SK-N-SH (cell line): Measurements from ENCODE around the gene NAPB. TPM values are rescaled to one million over a fixed set of nuclear protein-coding genes. Genes with fewer than 3 reads are reported as not detected.

Experiments used
- CTCF ChIA-PET: fragments of 300-600, 350-600 bp; formaldehyde crosslinking; extraction: SDS; loops from one replicate; lab custom pipeline; 2021; lab: Yijun Ruan, JAX
- POLR2A ChIA-PET: fragments of 350-600 bp; sonication (Branson Sonifier 250); formaldehyde crosslinking; extraction: SDS; loops from one replicate; lab custom pipeline; 2020; ENCODE audit warnings: antibody characterized with exemption, inconsistent platforms; lab: Yijun Ruan, JAX
- DNase-seq: peaks from one replicate; pipeline ENCODE4 v3.0.0; 2012
- H2AFZ ChIP-seq: fragments of 200-600 bp; sonication (generic); 2 replicates; pipeline ENCODE4 v1.8.1; 2016; ENCODE audit warnings: antibody characterized with exemption, mild to moderate bottlenecking, low read depth
- H3F3A ChIP-seq: fragments of 200-600 bp; sonication (generic); replicated peaks from 2 replicates; pipeline ENCODE3; 2016; ENCODE audit warnings: antibody characterized with exemption, mild to moderate bottlenecking; ENCODE audit not compliant: insufficient read depth
- H3K27ac ChIP-seq, 2 experiments: fragments of 200-500 bp in 1 of 2; fragments of 200-600 bp in 1 of 2; sonication (Bioruptor generic) in 1 of 2; sonication (generic), shearing (Covaris generic) in 1 of 2; 2 replicates each; pipeline versions ENCODE4 v1.5.1 to v1.6.1; 2014 to 2016; ENCODE audit warnings: low read depth in 2 of 2, inconsistent platforms in 1 of 2, low read length in 1 of 2, mild to moderate bottlenecking in 1 of 2, mixed read lengths in 1 of 2
- H3K27me3 ChIP-seq: fragments of 200-600 bp; sonication (generic), shearing (Covaris generic); 2 replicates; pipeline ENCODE4 v1.6.1; 2016; ENCODE audit warnings: mixed run types; ENCODE audit not compliant: insufficient read depth
- H3K36me3 ChIP-seq, 2 experiments: fragments of 200-500 bp in 1 of 2; fragments of 200-600 bp in 1 of 2; sonication (Bioruptor generic) in 1 of 2; sonication (generic) in 1 of 2; replicated peaks in 1 of 2; 2 replicates each; pipeline versions ENCODE3 to v1.5.1; 2014 to 2016; ENCODE audit warnings: low read length in 1 of 2, mild to moderate bottlenecking in 1 of 2; ENCODE audit not compliant: insufficient read depth in 2 of 2, control insufficient read depth in 1 of 2
- H3K4me1 ChIP-seq, 2 experiments: fragments of 200-500 bp in 1 of 2; fragments of 200-600 bp in 1 of 2; sonication (Bioruptor generic) in 1 of 2; sonication (generic), shearing (Covaris generic) in 1 of 2; 2 replicates each; pipeline versions ENCODE4 v1.5.1 to v1.6.1; 2014 to 2016; ENCODE audit warnings: low read depth in 1 of 2, low read length in 1 of 2, mixed run types in 1 of 2; ENCODE audit not compliant: insufficient read depth in 2 of 2, control insufficient read depth in 1 of 2
- H3K4me2 ChIP-seq: fragments of 200-600 bp; sonication (generic), shearing (Covaris generic); 2 replicates; pipeline ENCODE4 v1.6.1; 2017; ENCODE audit warnings: mixed run types
- H3K4me3 ChIP-seq, 2 experiments: fragments of 200-500 bp in 1 of 2; fragments of 200-600 bp in 1 of 2; sonication (Bioruptor generic) in 1 of 2; sonication (generic), shearing (Covaris generic) in 1 of 2; 2 replicates each; pipeline versions ENCODE4 v1.5.1 to v1.8.1; 2014 to 2016; ENCODE audit warnings: low read depth in 2 of 2, inconsistent platforms in 1 of 2, low read length in 1 of 2, mild to moderate bottlenecking in 1 of 2, mixed read lengths in 1 of 2, moderate library complexity in 1 of 2
- H3K79me2 ChIP-seq: fragments of 200-600 bp; sonication (generic); 2 replicates; pipeline ENCODE4 v1.8.1; 2017; ENCODE audit warnings: mild to moderate bottlenecking; ENCODE audit not compliant: insufficient read depth
- H3K9ac ChIP-seq: fragments of 200-600 bp; sonication (generic); 2 replicates; pipeline ENCODE4 v1.6.1; 2017; ENCODE audit warnings: mixed run types
- H3K9me2 ChIP-seq: fragments of 200-600 bp; sonication (generic); 2 replicates; pipeline ENCODE4 v1.6.1; 2017; ENCODE audit warnings: mixed run types
- H3K9me3 ChIP-seq: fragments of 200-600 bp; sonication (generic); 2 replicates; pipeline ENCODE4 v1.6.1; 2017; ENCODE audit warnings: mixed run types, mild to moderate bottlenecking, moderate library complexity
- H4K20me1 ChIP-seq: fragments of 200-600 bp; sonication (generic); 2 replicates; pipeline ENCODE4 v1.6.1; 2017; ENCODE audit warnings: mild to moderate bottlenecking, mixed run types; ENCODE audit not compliant: insufficient read depth
- EZH2phosphoT487 ChIP-seq: fragments of 200-600 bp; sonication (generic); IDR thresholded peaks from 2 replicates; pipeline ENCODE4 v1.6.1; 2017; ENCODE audit warnings: low read depth, mixed run types, mild to moderate bottlenecking, antibody characterized with exemption, moderate library complexity, borderline replicate concordance
- FOXJ3 ChIP-seq: sonication (generic); formaldehyde crosslinking; IDR thresholded peaks from 2 replicates; pipeline ENCODE4 v1.5.1; 2020; ENCODE audit warnings: mild to moderate bottlenecking, missing genetic modification reagents
- FOXM1 ChIP-seq: IDR thresholded peaks from 2 replicates; pipeline ENCODE4 v1.4.0; 2012; ENCODE audit warnings: low read depth, mild to moderate bottlenecking
- GABPA ChIP-seq: IDR thresholded peaks from 2 replicates; pipeline ENCODE4 v1.4.0; 2012; ENCODE audit warnings: low read depth, mild to moderate bottlenecking
- JUND ChIP-seq: IDR thresholded peaks from 2 replicates; pipeline ENCODE4 v1.4.0; 2012
- MAX ChIP-seq: IDR thresholded peaks from 2 replicates; pipeline ENCODE4 v1.4.0; 2012; ENCODE audit warnings: low read depth
- NRF1 ChIP-seq: IDR thresholded peaks from 2 replicates; pipeline ENCODE4 v1.6.1; 2012; ENCODE audit warnings: low read depth, mild to moderate bottlenecking, low read length
- PBX3 ChIP-seq: IDR thresholded peaks from 2 replicates; pipeline ENCODE4; 2012
- POLR2AphosphoS5 ChIP-seq: IDR thresholded peaks from 2 replicates; pipeline ENCODE4 v1.6.1; 2012; ENCODE audit warnings: low read depth, low read length
- RCOR1 ChIP-seq: fragments of 150-350 bp; IDR thresholded peaks from 2 replicates; pipeline ENCODE4 v1.6.1; 2017; ENCODE audit warnings: antibody characterized with exemption, low read length
- REST ChIP-seq: IDR thresholded peaks from 2 replicates; pipeline ENCODE4 v1.6.1; 2012; ENCODE audit warnings: mild to moderate bottlenecking, low read depth, low read length, moderate library complexity
- RFX5 ChIP-seq: IDR thresholded peaks from 2 replicates; pipeline ENCODE4 v1.6.1; 2012; ENCODE audit warnings: mild to moderate bottlenecking, improper control_type of control experiment, low read length
- SMC3 ChIP-seq: IDR thresholded peaks from 2 replicates; pipeline ENCODE4 v1.6.1; 2012; ENCODE audit warnings: low read depth, low read length, improper control_type of control experiment
- TEAD4 ChIP-seq: IDR thresholded peaks from 2 replicates; pipeline ENCODE4 v1.4.0; 2012; ENCODE audit warnings: mild to moderate bottlenecking, borderline replicate concordance; ENCODE audit not compliant: insufficient read depth
- ZBTB33 ChIP-seq: IDR thresholded peaks from 2 replicates; pipeline ENCODE4 v1.4.0; 2012; ENCODE audit warnings: low read depth, borderline replicate concordance
- WGBS: methylation state at CpG from one replicate; pipeline ENCODE4 v1.1.6; 2017; ENCODE audit warnings: low lambda C conversion rate; 5-methylcytosine and 5-hydroxymethylcytosine counted together
- polyA plus RNA-seq, 3 experiments: library from polyadenylated mRNA; depleted of rRNA; stranded (reverse); fragments of >200 nt; gene quantifications; 2 replicates each; pipeline ENCODE4 v1.2.3, GENCODE V29; 2012
- TF ChIP-seq, protein P1 (sequence below): fragments of 150-350 bp; IDR thresholded peaks from 2 replicates; pipeline ENCODE4 v1.6.1; 2017; ENCODE audit warnings: antibody characterized with exemption, low read length, low read depth, borderline replicate concordance

Gene NAPB
- polyA plus RNA-seq, 1 of the 3 experiments (the other 2 are of a cell fraction) = 3.0 TPM

DNA sequence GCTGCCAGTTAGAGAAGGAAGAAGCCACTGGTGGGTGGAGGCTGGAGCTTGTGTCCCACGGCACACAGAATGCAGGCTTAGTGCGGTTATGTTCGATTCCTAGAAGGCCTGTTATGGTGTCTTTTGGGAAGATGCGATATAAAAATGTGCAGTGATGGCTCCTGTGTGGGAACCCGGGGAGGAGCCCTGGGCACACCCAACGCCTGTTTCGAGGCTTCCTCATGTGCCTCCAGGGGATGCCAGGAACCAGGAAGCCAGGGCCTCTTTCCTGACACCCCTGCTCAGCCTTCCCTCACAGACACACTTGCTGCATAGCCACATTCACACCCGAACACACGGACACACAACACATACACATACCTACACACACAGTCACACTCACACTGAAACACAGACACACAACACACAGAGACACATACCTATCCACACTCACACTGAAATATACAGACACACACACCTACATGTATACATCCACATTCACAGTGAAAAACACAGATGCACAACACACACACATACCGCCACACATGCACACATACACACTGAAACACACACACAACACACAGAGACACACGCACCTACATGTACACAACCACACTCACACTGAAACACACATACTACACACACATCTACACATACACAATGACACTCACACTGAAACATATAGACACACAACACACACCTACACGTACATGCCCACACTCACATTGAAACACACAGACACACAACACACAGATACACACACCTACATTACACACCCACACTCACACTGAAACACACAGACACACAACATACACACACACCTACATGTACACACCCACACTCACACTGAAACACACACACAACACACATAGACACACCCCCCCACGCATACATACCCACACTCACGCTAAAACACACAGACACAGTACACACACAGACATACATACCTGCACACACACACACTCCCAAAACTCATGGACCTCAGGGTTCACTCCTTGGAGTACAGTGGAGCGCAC lies 32.6 kb upstream of the NAPB start:
- H3K4me3 ChIP-seq = no peak overlapping the region
- TF ChIP-seq GABPA (no peak), NRF1 (no peak), EZH2phosphoT487 (no peak), RCOR1 (no peak), POLR2AphosphoS5 (no peak), RFX5 (no peak), FOXM1 (no peak), JUND (no peak), FOXJ3 (CRISPR knock-in tag) (no peak), REST (no peak), SMC3 (no peak), TEAD4 (no peak), PBX3 (no peak), MAX (no peak), ZBTB33 (no peak)
- TF ChIP-seq, protein P1, sequence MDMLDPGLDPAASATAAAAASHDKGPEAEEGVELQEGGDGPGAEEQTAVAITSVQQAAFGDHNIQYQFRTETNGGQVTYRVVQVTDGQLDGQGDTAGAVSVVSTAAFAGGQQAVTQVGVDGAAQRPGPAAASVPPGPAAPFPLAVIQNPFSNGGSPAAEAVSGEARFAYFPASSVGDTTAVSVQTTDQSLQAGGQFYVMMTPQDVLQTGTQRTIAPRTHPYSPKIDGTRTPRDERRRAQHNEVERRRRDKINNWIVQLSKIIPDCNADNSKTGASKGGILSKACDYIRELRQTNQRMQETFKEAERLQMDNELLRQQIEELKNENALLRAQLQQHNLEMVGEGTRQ = no peak
- H3F3A ChIP-seq = no peaks in the 10 kb centered on the region
- CTCF ChIA-PET = interaction anchor here (1.5 kb wide), 1 partner anchor 10 kb away, joined by 5 read pairs; no protein-coding TSS in a partner anchor
- H3K27me3 ChIP-seq = peaks cover 51% of the 10 kb centered on the region
- no peaks in the 10 kb centered on the region for H3K4me1 ChIP-seq
- H3K9me3 ChIP-seq = no peaks in the 10 kb centered on the region
- H2AFZ ChIP-seq = no peak overlapping the region
- H3K9ac ChIP-seq = no peak overlapping the region
- POLR2A ChIA-PET = no interaction called here
- 42% methylated on average over 14 of the region's 15 CpGs for WGBS
- DNase-seq = no peak
- no peaks in the 10 kb centered on the region for H4K20me1 ChIP-seq
- no peak overlapping the region for H3K4me2 ChIP-seq
- H3K36me3 ChIP-seq = no peaks in the 10 kb centered on the region
- no peaks in the 10 kb centered on the region for H3K9me2 ChIP-seq
- no peaks in the 10 kb centered on the region for H3K79me2 ChIP-seq
- no peak overlapping the region for H3K27ac ChIP-seq
